Stomach (tissue), 4 donors: ENCODE data around the gene USP36.

Experiments
- CTCF ChIP-seq, 7 experiments: fragments of 450-650 bp in 4 of 7; fragments of 200-600 bp in 3 of 7; sonication (generic) in 3 of 7; IDR thresholded peaks; one replicate each; pipeline ENCODE4 v1.5.1; 2016 to 2019; ENCODE audit warnings: antibody characterized with exemption in 7 of 7, control low read depth in 2 of 7, mild to moderate bottlenecking in 1 of 7
- EP300 ChIP-seq: sonication (generic); formaldehyde crosslinking; IDR thresholded peaks from one replicate; pipeline ENCODE4 v1.6.1; 2017; ENCODE audit warnings: antibody characterized with exemption
- POLR2A ChIP-seq, 4 donors: fragments of 450-650 bp; IDR thresholded peaks; one replicate each; pipeline ENCODE4 v1.6.1; 2016; ENCODE audit warnings: antibody characterized with exemption in 4 of 4, control low read depth in 2 of 4, mild to moderate bottlenecking in 1 of 4, moderate library complexity in 1 of 4
- POLR2AphosphoS5 ChIP-seq, 3 donors: sonication (generic); formaldehyde crosslinking; IDR thresholded peaks; one replicate each; pipeline ENCODE4 v1.6.1; 2016; ENCODE audit warnings: antibody characterized with exemption in 3 of 3

- TF ChIP-seq CTCF (IDR thresholded peaks at IDR 0.05): no peak
- no peak for TF ChIP-seq POLR2A (IDR thresholded peaks at IDR 0.05)
- no peak for TF ChIP-seq POLR2AphosphoS5 (IDR thresholded peaks at IDR 0.05)
- no peak for TF ChIP-seq EP300
These were observed 81.2 kb downstream of the USP36 start for GRCh38 chr17:78759203-78759968.
